CD14-positive monocyte (primary cell): ENCODE measurements around the gene TEX30. TPM values are rescaled to one million over a fixed set of nuclear protein-coding genes. Genes with fewer than 3 reads are reported as not detected.
A peak's percentile ranks its signal among the peaks of the same experiment; 100 is the strongest.

Experiments used
- DNase-seq, 3 donors: peaks; one replicate each; pipeline ENCODE4 v3.0.0-alpha.2; 2011 to 2022
- H2AFZ ChIP-seq: 2 replicates; pipeline ENCODE4 v1.6.0; 2012; ENCODE audit warnings: mild to moderate bottlenecking, low read depth, low read length, inconsistent platforms; ENCODE audit not compliant: insufficient read depth, poor library complexity, severe bottlenecking
- H3K27ac ChIP-seq, 2 donors: 1 replicate in 1 of 2; 2 replicates in 1 of 2; pipeline ENCODE4 v1.5.1; 2012 to 2013; ENCODE audit warnings: low read length in 2 of 2, control low read depth in 1 of 2, inconsistent platforms in 1 of 2, low read depth in 1 of 2, mild to moderate bottlenecking in 1 of 2
- H3K27me3 ChIP-seq, 2 donors: one replicate each; pipeline versions ENCODE4 v1.6.0 to v1.6.1; 2011 to 2013; ENCODE audit warnings: low read length in 2 of 2; ENCODE audit not compliant: control insufficient read depth in 2 of 2, insufficient read depth in 2 of 2
- H3K36me3 ChIP-seq, 2 donors: replicated peaks in 1 of 2; 1 replicate in 1 of 2; 2 replicates in 1 of 2; pipeline versions ENCODE4 v1.5.1 to v1.6.1; 2012 to 2013; ENCODE audit warnings: low read length in 2 of 2, control low read depth in 1 of 2, inconsistent platforms in 1 of 2, mild to moderate bottlenecking in 1 of 2; ENCODE audit not compliant: insufficient read depth in 2 of 2, control insufficient read depth in 1 of 2
- H3K4me1 ChIP-seq, 2 donors: 1 replicate in 1 of 2; 2 replicates in 1 of 2; pipeline versions ENCODE4 v1.5.1 to v1.6.1; 2012 to 2013; ENCODE audit warnings: low read length in 2 of 2, control low read depth in 1 of 2, inconsistent platforms in 1 of 2, mild to moderate bottlenecking in 1 of 2, moderate library complexity in 1 of 2; ENCODE audit not compliant: insufficient read depth in 2 of 2, control insufficient read depth in 1 of 2
- H3K4me2 ChIP-seq: replicated peaks from 2 replicates; pipeline ENCODE3; 2012; ENCODE audit warnings: low read length, moderate library complexity, mild to moderate bottlenecking; ENCODE audit not compliant: poor library complexity, severe bottlenecking; ENCODE audit errors: extremely low read depth
- H3K4me3 ChIP-seq, 3 experiments: fragments of 200-600 bp in 1 of 3; sonication (generic) in 1 of 3; replicated peaks in 1 of 3; 1 replicate in 2 of 3; 2 replicates in 1 of 3; pipeline ENCODE4 v1.5.1; 2011 to 2013; ENCODE audit warnings: low read length in 3 of 3, mild to moderate bottlenecking in 3 of 3, control low read depth in 2 of 3, low read depth in 2 of 3, inconsistent platforms in 1 of 3, moderate library complexity in 1 of 3
- H3K79me2 ChIP-seq: 2 replicates; pipeline ENCODE4 v1.6.0; 2012; ENCODE audit warnings: mild to moderate bottlenecking, control low read depth, inconsistent platforms, low read length, moderate library complexity; ENCODE audit not compliant: insufficient read depth
- H3K9ac ChIP-seq: 2 replicates; pipeline ENCODE4 v1.6.0; 2017; ENCODE audit warnings: low read length, mild to moderate bottlenecking; ENCODE audit not compliant: insufficient read depth, poor library complexity, severe bottlenecking
- H3K9me3 ChIP-seq, 2 donors: replicated peaks in 1 of 2; 1 replicate in 1 of 2; 2 replicates in 1 of 2; pipeline versions ENCODE4 v1.5.1 to v1.6.1; 2012 to 2013; ENCODE audit warnings: low read length in 2 of 2, control low read depth in 1 of 2; ENCODE audit not compliant: control insufficient read depth in 1 of 2, insufficient read depth in 1 of 2
- H4K20me1 ChIP-seq: 2 replicates; pipeline ENCODE4 v1.6.0; 2012; ENCODE audit warnings: mild to moderate bottlenecking, low read length, control low read depth, moderate library complexity; ENCODE audit not compliant: insufficient read depth
- H3K27ac Mint-ChIP-seq, 7 donors: one replicate each; pipeline ENCODE4 v1.8.0; 2020; ENCODE audit warnings: mild to moderate bottlenecking in 7 of 7, mixed read lengths in 7 of 7, moderate library complexity in 6 of 7, inconsistent platforms in 2 of 7
- H3K27me3 Mint-ChIP-seq, 3 donors: one replicate each; pipeline ENCODE4 v1.8.0; 2021 to 2022; ENCODE audit warnings: low read depth in 3 of 3, mild to moderate bottlenecking in 3 of 3, mixed read lengths in 3 of 3, moderate library complexity in 3 of 3, inconsistent platforms in 1 of 3
- H3K36me3 Mint-ChIP-seq, 2 donors: one replicate each; pipeline ENCODE4 v1.8.0; 2020; ENCODE audit warnings: mixed read lengths in 2 of 2, inconsistent platforms in 1 of 2, mild to moderate bottlenecking in 1 of 2
- H3K4me1 Mint-ChIP-seq: one replicate; pipeline ENCODE4 v1.8.0; 2020; ENCODE audit warnings: mild to moderate bottlenecking, mixed read lengths
- H3K4me3 Mint-ChIP-seq, 2 donors: one replicate each; pipeline ENCODE4 v1.8.0; 2020; ENCODE audit warnings: mild to moderate bottlenecking in 2 of 2, mixed read lengths in 2 of 2, moderate library complexity in 1 of 2
- H3K9me3 Mint-ChIP-seq, 7 donors: one replicate each; pipeline ENCODE4 v1.8.0; 2020 to 2022; ENCODE audit warnings: mixed read lengths in 7 of 7, mild to moderate bottlenecking in 6 of 7, moderate library complexity in 6 of 7, inconsistent platforms in 2 of 7
- WGBS: methylation state at CpG from one replicate; pipeline ENCODE4 v1.1.5; 2013; ENCODE audit warnings: missing lambda C conversion rate; ENCODE audit not compliant: insufficient coverage; 5-methylcytosine and 5-hydroxymethylcytosine counted together
- intact Hi-C, 2 donors: fragments of 100-400 bp; cut with micrococcal nuclease; formaldehyde crosslinking; loops; one replicate each; pipeline versions ENCODE4 v1.15.0 to v1.15.1; 2023
- polyA plus RNA-seq, 3 donors: library from polyadenylated mRNA; depleted of rRNA in 1 of 3; unstranded in 2 of 3; stranded (reverse) in 1 of 3; fragments of 300-500 nt in 2 of 3; fragments of >200 nt in 1 of 3; fragmentation: Illumina TruSeq in 2 of 3; gene quantifications; 1 replicate in 2 of 3; 2 replicates in 1 of 3; pipeline ENCODE4 v1.2.3, GENCODE V29; 2012 to 2021
- TF ChIP-seq, protein P1 (sequence below): fragments of 200-600 bp; IDR thresholded peaks from one replicate; pipeline ENCODE4 v1.8.0; 2022; ENCODE audit warnings: antibody characterized with exemption, mild to moderate bottlenecking

TEX30 gene
- polyA plus RNA-seq, 3 donors: 2.7 to 11.3 (median 10.9) TPM

- no peak overlapping the region for H3K9ac ChIP-seq
- no peaks in the 10 kb centered on the region for H3K9me3 ChIP-seq
- H3K4me1 ChIP-seq: no peaks in the 10 kb centered on the region
- peak in 1 of 3 donors; percentile 7 for DNase-seq
- no peak overlapping the region for H3K27ac ChIP-seq
- Mint-ChIP-seq H3K27ac (no peak overlapping the region), H3K4me3 (no peak overlapping the region), H3K4me1 (peaks cover 1% of the 10 kb centered on the region), H3K9me3 (peaks cover 0 to 2% (median 0%) of the 10 kb centered on the region in 7 donors), H3K36me3 (no peaks in the 10 kb centered on the region), H3K27me3 (no peaks in the 10 kb centered on the region)
- intact Hi-C loops: no loop called here
- H3K36me3 ChIP-seq: no peaks in the 10 kb centered on the region
- no peak overlapping the region for H3K4me2 ChIP-seq
- WGBS: 0% methylated on average over 1 of the region's 1 CpG
- no peaks in the 10 kb centered on the region for H3K79me2 ChIP-seq
- TF ChIP-seq, protein P1, sequence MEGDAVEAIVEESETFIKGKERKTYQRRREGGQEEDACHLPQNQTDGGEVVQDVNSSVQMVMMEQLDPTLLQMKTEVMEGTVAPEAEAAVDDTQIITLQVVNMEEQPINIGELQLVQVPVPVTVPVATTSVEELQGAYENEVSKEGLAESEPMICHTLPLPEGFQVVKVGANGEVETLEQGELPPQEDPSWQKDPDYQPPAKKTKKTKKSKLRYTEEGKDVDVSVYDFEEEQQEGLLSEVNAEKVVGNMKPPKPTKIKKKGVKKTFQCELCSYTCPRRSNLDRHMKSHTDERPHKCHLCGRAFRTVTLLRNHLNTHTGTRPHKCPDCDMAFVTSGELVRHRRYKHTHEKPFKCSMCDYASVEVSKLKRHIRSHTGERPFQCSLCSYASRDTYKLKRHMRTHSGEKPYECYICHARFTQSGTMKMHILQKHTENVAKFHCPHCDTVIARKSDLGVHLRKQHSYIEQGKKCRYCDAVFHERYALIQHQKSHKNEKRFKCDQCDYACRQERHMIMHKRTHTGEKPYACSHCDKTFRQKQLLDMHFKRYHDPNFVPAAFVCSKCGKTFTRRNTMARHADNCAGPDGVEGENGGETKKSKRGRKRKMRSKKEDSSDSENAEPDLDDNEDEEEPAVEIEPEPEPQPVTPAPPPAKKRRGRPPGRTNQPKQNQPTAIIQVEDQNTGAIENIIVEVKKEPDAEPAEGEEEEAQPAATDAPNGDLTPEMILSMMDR: no peak
- no peak overlapping the region for H3K4me3 ChIP-seq
- no peaks in the 10 kb centered on the region for H4K20me1 ChIP-seq
- H3K27me3 ChIP-seq: no peaks in the 10 kb centered on the region
- no peak overlapping the region for H2AFZ ChIP-seq
These were observed 51.8 kb downstream of the TEX30 start for GRCh38 chr13:102721800-102722231.

- Histone ChIP-seq H3K9ac (no peak overlapping the region), H2AFZ (no peak overlapping the region), H3K4me3 (no peak overlapping the region), H3K4me1 (no peaks in the 10 kb centered on the region), H3K9me3 (no peaks in the 10 kb centered on the region), H3K27me3 (no peaks in the 10 kb centered on the region), H3K79me2 (no peaks in the 10 kb centered on the region), H3K4me2 (no peak overlapping the region), H4K20me1 (no peaks in the 10 kb centered on the region), H3K36me3 (no peaks in the 10 kb centered on the region), H3K27ac (no peak overlapping the region)
- intact Hi-C loops: no loop called here
- Mint-ChIP-seq H3K4me1 (peaks cover 1% of the 10 kb centered on the region), H3K27me3 (peaks cover 0 to 8% (median 1%) of the 10 kb centered on the region in 3 donors), H3K36me3 (no peaks in the 10 kb centered on the region), H3K27ac (peak overlapping the region in 1 of 7 donors; percentile 32), H3K9me3 (peaks cover 0 to 2% (median 0%) of the 10 kb centered on the region in 7 donors), H3K4me3 (no peak overlapping the region)
- no peak for DNase-seq
- TF ChIP-seq, protein P1: no peak
- WGBS: 67% methylated on average over 1 of the region's 2 CpGs
These were observed 54.8 kb downstream of the TEX30 start for GRCh38 chr13:102718746-102719145.

Other genes with a start within 250 kb of the TEX30 start
- 10 to 100 TPM; 18.0 to 39.7 (median 26.0) TPM for gene TPP2, start 176.8 kb downstream of the TEX30 start, polyA plus RNA-seq
- not detected for gene METTL21C, start 78.7 kb downstream of the TEX30 start, polyA plus RNA-seq
- gene POGLUT2, start 25.2 kb upstream of the TEX30 start, polyA plus RNA-seq: under 1 TPM in 1 of 3 donors, not detected in 2; 0.22 TPM
- gene BIVM, start 25.3 kb upstream of the TEX30 start, polyA plus RNA-seq: 1 to 10 TPM in 1 of 3 donors, under 1 TPM in 2; 0.76 to 1.1 (median 0.81) TPM
- gene ERCC5, start 72.2 kb upstream of the TEX30 start, polyA plus RNA-seq: 10 to 100 TPM; 15.2 to 34.2 (median 22.1) TPM